Ishikawa (cell line): ENCODE measurements around the gene DEPDC5.

Source experiments
- CEBPB ChIP-seq: IDR thresholded peaks from 2 replicates; pipeline ENCODE4 v1.6.1; 2012
- CREB1 ChIP-seq: IDR thresholded peaks from 2 replicates; pipeline ENCODE4 v1.6.1; 2012; ENCODE audit warnings: low read depth
- EGR1 ChIP-seq: IDR thresholded peaks from 2 replicates; pipeline ENCODE4 v1.6.1; 2012
- EP300 ChIP-seq: IDR thresholded peaks from 2 replicates; pipeline ENCODE4 v1.6.1; 2012; ENCODE audit warnings: borderline replicate concordance
- FOXM1 ChIP-seq: IDR thresholded peaks from 2 replicates; pipeline ENCODE4 v1.6.1; 2012; ENCODE audit warnings: low read depth, borderline replicate concordance
- NFIC ChIP-seq: IDR thresholded peaks from 2 replicates; pipeline ENCODE4 v1.6.1; 2012
- RAD21 ChIP-seq: IDR thresholded peaks from 2 replicates; pipeline ENCODE4 v1.6.1; 2012; ENCODE audit warnings: low read depth
- TAF1 ChIP-seq: IDR thresholded peaks from 2 replicates; pipeline ENCODE4 v1.6.1; 2012; ENCODE audit warnings: low read depth, mild to moderate bottlenecking
- TCF12 ChIP-seq: IDR thresholded peaks from 2 replicates; pipeline ENCODE4 v1.6.1; 2012; ENCODE audit warnings: low read depth
- TEAD4 ChIP-seq: IDR thresholded peaks from 2 replicates; pipeline ENCODE4 v1.6.1; 2012
- YY1 ChIP-seq: IDR thresholded peaks from 2 replicates; pipeline ENCODE4 v1.6.1; 2012; ENCODE audit warnings: low read depth
- ZBTB7A ChIP-seq: IDR thresholded peaks from 2 replicates; pipeline ENCODE4 v1.6.1; 2012; ENCODE audit warnings: low read depth
- TF ChIP-seq, protein P1 (sequence below): IDR thresholded peaks from 2 replicates; pipeline ENCODE4 v1.6.1; 2012
- TF ChIP-seq, protein P2 (sequence below): IDR thresholded peaks from 2 replicates; pipeline ENCODE4 v1.6.1; 2012
- TF ChIP-seq, protein P3 (sequence below): IDR thresholded peaks from 2 replicates; pipeline ENCODE4 v1.6.1; 2012; ENCODE audit warnings: low read depth, mild to moderate bottlenecking

DEPDC5 gene

DNA sequence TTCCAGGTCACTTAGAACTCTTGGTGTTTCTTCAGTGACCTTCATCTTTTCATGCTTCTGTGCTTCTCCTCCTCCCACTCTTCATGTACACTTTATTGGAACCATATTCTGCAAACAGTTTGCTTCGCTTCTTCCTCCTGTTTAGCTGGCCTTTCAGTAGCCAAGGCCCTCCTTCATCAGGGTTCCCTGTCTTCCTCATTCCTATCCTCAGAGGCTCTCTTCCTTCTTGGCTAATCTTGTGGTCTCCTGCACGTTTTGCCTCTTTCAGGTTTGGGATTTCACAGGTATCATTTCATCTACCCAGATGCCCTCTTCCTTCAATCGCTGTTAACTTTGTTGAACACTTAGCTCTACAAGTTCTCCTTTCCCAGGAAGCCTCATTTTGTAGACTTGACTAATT, 66.8 kb downstream of the DEPDC5 start:
- TF ChIP-seq TEAD4: no peak
- no peak for TF ChIP-seq RAD21
- TF ChIP-seq EP300: no peak
- TF ChIP-seq EGR1: no peak

DNA sequence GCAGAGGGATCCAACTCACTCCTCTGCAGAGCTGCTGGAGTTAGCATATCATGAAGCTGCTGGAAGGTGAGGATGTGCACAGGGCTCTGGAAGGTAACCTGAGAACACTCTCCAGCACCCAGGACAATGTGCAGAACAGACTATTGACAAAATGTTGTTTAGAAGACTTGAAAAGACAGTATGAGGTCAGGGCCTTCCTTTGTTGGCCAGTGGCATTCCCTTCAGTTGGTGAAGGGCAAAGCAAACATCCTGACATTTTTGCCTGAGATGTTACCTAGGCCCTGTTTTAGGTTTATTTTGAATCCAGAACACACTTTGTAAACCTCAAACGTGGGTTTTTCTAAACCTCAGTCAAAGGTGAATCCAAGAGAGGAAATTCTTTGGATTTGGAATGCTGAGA, 67.8 kb downstream of the DEPDC5 start:
- TF ChIP-seq, protein P1, sequence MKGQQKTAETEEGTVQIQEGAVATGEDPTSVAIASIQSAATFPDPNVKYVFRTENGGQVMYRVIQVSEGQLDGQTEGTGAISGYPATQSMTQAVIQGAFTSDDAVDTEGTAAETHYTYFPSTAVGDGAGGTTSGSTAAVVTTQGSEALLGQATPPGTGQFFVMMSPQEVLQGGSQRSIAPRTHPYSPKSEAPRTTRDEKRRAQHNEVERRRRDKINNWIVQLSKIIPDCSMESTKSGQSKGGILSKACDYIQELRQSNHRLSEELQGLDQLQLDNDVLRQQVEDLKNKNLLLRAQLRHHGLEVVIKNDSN: no peak
- TF ChIP-seq NFIC (no peak), TCF12 (no peak), CEBPB (no peak), EP300 (no peak), YY1 (no peak), TAF1 (no peak), ZBTB7A (no peak), CREB1 (no peak), FOXM1 (no peak), EGR1 (no peak), TEAD4 (no peak), RAD21 (no peak)
- TF ChIP-seq, protein P2, sequence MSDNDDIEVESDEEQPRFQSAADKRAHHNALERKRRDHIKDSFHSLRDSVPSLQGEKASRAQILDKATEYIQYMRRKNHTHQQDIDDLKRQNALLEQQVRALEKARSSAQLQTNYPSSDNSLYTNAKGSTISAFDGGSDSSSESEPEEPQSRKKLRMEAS: no peak
- TF ChIP-seq, protein P3, sequence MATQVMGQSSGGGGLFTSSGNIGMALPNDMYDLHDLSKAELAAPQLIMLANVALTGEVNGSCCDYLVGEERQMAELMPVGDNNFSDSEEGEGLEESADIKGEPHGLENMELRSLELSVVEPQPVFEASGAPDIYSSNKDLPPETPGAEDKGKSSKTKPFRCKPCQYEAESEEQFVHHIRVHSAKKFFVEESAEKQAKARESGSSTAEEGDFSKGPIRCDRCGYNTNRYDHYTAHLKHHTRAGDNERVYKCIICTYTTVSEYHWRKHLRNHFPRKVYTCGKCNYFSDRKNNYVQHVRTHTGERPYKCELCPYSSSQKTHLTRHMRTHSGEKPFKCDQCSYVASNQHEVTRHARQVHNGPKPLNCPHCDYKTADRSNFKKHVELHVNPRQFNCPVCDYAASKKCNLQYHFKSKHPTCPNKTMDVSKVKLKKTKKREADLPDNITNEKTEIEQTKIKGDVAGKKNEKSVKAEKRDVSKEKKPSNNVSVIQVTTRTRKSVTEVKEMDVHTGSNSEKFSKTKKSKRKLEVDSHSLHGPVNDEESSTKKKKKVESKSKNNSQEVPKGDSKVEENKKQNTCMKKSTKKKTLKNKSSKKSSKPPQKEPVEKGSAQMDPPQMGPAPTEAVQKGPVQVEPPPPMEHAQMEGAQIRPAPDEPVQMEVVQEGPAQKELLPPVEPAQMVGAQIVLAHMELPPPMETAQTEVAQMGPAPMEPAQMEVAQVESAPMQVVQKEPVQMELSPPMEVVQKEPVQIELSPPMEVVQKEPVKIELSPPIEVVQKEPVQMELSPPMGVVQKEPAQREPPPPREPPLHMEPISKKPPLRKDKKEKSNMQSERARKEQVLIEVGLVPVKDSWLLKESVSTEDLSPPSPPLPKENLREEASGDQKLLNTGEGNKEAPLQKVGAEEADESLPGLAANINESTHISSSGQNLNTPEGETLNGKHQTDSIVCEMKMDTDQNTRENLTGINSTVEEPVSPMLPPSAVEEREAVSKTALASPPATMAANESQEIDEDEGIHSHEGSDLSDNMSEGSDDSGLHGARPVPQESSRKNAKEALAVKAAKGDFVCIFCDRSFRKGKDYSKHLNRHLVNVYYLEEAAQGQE: no peak

DNA sequence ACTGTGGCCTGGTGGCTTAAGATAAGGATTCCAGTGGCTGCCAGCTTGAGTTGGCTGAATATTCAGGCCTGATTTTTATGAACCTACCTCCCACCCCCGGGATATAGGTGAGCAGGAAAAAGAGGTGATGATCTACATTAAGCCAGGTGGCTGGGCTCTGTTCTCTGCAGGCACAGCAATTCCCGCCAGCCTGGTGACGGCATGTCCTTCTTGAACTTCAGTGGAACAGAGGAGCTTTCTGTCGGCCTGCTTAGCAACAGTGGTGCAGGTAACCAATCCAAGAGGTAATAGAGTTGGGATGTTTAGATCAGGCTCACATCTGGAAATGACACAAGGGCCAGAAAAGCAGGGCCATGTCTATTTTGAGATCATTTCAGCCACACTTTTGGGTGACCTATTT, 68.7 kb downstream of the DEPDC5 start:
- TF ChIP-seq TCF12 (no peak), EP300 (no peak), TAF1 (no peak), RAD21 (no peak), EGR1 (no peak), CREB1 (no peak), FOXM1 (no peak), TEAD4 (no peak), CEBPB (no peak), NFIC (no peak), ZBTB7A (no peak), YY1 (no peak)
- TF ChIP-seq, protein P3: no peak
- TF ChIP-seq, protein P1: no peak
- TF ChIP-seq, protein P2: no peak

DNA sequence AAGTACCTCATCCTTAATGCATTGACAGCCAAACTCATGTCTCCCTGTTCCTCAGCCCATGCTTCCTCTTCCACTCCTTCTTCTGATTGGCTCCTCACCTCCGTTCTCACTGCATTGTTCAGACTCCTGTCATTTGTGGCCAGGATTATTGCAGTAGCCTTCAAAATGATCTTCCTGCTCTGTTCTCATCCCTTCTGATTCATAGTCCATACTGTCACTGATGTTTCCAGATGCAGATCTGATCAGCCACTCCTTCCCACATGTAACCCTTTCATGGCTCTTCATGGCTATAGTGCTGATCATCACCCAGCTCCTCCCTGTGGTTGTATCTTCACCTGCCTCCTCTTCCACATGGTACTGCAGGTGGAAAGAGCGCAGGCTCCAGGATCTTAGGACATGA, 71.7 kb downstream of the DEPDC5 start:
- no peak for TF ChIP-seq YY1
- TF ChIP-seq, protein P1: no peak
- no peak for TF ChIP-seq NFIC
- no peak for TF ChIP-seq TEAD4
- no peak for TF ChIP-seq CREB1
- TF ChIP-seq EGR1: no peak
- TF ChIP-seq CEBPB: no peak
- TF ChIP-seq TCF12: no peak
- no peak for TF ChIP-seq FOXM1
- TF ChIP-seq RAD21: no peak
- TF ChIP-seq ZBTB7A: no peak
- TF ChIP-seq EP300: no peak
- no peak for TF ChIP-seq TAF1
- TF ChIP-seq, protein P2: no peak
- TF ChIP-seq, protein P3: no peak
